ENCODE results near the gene SYT17. TPM values are rescaled to one million over a fixed set of nuclear protein-coding genes. Genes with fewer than 3 reads are reported as not detected.
"Not testable (repeated sequence)": the region's sequence is repeated elsewhere in the genome, so short reads cannot be mapped to it uniquely, and the experiment has no call there.

Gene SYT17
- total RNA-seq, 1 experiment from 2014 or later: not detected

DNA sequence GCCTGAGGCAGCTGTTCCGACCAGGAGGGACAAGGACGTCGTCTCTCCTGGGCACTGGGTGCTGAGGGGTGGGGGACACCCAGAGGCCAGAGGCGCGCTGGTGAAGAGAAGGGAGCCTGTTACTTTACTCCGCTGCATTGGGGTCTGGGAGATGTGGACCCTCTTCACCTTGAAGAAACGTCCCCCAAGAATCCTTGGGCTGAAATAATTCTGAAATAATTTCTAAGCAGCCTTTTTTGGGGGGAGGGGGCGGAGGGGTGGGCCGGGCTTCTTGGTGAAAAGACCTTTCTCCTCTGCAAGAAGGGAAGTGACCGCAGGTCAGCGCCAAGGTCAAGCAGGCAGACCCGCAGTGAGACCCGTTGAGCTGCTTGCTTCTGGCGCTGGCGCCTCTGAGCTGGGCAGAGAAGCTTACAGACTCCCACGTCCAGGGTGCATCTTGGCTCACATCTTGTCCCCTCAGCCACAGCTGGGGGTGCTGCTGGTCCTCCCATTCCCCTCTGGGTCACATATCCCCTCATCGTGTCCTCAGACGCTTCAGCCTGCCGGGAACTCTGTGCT, 1.1 kb downstream of the SYT17 start:
- in situ Hi-C loops (cut with HindIII; ENCODE audit: low sequenced_read_pairs): no loop called here
- no peak for DNase-seq (ENCODE audit: low spot score)

DNA sequence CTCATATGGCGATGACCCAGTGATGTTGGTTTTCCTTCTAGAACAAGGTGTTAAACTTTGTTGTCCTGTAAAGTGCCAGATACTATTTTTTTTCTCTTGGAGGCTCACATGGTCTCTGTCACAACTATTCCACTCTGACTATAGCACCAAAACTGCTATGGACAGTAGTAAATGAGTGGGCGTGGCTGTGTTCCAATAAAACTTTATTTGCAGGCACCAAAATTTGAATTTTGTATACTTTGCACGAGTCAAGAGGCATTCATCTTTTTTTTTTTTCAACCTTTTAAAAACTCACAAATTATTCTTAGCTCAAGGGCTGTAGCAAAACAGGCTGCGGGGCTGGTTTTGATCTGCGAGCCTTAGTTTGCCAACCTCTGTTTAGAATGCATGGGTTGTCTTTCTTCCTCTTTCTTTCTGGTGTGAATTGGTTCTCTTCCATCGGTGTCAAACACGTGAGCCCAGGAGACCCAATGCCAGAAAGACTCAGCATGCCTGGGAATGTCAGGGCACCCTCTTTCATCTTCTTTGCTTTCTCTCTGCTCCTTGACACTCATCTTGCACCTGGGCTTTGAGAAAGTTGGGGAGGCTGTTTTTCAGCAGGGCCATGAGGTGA, 2.1 kb downstream of the SYT17 start:
- in situ Hi-C loops (cut with HindIII; ENCODE audit: low sequenced_read_pairs): no loop called here

DNA sequence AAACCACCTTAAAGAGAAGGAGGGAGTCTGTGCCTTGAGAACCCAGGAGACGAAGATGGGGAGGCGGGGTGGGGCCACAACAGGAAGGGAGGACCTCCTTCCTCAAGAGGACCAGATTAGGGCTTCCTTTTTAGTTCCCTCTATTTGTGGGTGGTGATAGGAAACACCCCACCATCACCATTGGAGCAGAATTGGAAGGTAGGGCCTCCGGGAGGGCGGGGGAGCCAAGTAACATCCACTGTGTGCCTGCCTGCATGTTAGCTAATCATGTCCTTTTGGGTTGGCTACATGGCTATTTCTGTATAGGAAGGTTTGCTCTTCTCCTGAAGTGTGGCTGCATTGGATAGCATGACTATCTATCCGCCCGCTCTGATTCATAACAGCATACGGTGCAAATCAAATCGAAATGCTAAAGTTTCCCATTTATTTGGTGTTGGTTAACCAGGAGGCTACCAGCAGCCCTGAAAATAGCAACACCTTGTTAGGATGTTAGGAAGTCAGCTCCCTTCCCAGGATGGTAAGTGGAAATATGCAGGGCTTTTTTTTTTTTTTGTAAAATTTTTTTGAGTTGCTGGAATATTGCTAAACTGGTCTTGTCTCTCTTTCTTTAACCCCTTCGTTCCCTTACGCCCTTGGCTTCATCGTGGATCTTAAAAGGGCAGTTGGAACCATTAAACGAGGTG, 4.2 kb downstream of the SYT17 start:
- DNase-seq (ENCODE audit: low spot score): no peak
- in situ Hi-C loops (cut with HindIII; ENCODE audit: low sequenced_read_pairs): no loop called here

More for the DNA sequence above, 2.1 kb downstream of the SYT17 start:
- DNase-seq (ENCODE audit: low spot score): no peak

DNA sequence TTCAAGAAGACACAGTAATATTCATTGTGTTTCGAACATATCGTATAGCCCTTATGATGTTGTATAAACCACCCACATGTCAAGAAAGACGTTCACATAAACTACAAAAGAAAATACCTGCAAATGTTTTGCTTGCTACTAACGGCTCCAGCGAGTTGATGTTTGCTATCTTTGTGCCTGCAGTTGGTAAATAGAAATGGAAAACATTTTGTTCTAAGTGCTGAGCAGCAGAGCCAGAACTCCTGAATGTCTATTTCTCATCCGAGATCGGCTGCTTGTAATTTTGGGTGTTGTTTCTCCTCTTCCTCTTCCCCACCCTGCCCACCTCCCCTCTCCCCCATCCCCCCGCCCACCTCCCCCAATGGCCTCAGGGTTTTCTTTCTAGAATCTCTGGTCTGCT, 5.0 kb downstream of the SYT17 start:
- in situ Hi-C loops (cut with HindIII; ENCODE audit: low sequenced_read_pairs): no loop called here
- DNase-seq (ENCODE audit: low spot score): no peak

DNA sequence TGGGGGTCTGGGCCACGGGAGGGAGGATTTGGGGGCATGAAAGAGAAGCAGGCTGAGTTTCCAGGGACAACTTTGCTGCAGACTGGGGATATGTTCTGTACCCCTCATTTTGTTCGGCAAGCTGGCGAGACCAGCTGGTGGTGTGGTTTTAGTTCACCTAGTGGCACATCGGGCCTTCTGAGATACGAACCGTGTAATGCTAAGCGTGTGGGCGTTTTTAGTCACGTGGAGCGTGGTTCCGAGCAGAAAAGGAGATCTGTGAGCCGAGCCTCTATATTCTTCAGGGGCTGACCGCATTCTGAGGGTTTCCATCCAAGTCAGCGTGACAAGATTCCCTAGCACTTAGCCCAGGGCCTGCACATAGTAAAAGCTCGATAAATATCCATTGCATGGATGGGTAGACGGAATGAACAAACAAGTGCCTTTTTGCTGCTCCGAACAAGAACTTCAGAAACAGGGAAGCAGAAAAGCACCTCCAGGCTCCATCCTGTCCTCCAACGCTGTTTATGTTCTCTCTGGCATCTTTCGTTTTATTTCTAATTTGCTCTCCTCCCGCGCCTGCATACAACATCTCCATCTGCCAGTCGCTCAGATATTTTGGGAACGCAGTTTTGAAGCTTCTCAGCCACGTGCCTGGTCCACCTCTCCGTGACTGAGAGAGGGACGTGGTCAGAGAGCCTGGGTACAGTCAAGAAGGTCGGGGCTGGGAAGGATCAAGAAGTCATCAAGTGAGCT, 5.8 kb downstream of the SYT17 start:
- in situ Hi-C loops (cut with HindIII; ENCODE audit: low sequenced_read_pairs): no loop called here
- DNase-seq (ENCODE audit: low spot score): no peak

DNA sequence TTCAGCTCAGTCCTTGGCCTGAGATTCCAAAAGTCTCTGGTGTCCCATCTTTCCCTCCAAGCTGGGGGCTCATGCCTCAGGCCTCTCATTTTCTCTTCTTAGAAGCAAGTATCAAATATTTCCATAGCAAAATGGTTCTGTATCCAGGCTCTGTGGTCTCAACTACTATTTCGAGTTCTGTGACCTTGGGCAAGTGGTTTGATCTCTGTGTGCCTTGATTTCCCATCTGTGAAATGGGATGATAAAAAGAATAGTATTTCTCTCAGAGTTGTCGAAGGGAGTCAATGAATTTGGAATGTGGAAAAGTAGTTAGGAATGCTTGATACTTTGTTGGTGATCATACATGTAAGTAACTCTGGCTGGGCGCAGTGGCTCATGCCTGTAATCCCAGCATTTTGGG, 6.4 kb downstream of the SYT17 start:
- in situ Hi-C loops (cut with HindIII; ENCODE audit: low sequenced_read_pairs): no loop called here

DNA sequence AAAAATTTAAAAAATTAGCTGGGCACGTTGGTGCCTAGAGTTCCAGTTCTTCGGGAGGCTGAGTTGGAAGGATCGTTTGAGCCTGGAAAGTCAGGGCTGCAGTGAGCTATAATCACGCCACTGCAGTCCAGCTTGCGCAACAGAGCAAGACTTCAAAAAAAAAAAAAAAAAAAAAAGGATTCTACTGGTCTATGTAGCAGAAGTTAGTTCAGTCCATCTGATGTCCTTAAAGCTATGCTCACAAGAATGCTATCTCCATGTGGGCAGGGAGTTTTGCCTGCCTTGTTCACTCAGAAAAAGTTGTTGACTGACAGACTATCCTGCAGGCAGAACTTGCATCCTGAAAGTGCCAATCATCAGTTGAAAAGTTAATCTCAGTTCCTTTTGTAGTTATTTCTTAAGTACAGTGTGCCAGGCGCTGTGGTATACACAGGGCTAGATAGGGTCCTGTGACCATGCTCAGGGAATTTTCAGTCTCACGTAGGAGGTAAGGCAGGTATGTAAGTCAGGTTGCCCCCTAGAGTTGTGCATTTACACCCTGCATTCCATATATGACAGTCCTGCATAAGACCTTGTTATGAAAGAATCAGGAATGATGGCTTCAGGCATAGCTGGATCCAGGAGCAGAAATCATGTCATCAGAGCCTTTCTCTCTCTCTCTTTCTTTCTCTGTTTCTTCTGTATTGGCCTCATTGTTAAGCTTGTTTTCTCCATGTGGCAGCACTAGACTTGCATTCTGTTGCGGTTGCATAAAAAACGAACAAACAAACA, 7.6 kb downstream of the SYT17 start:
- in situ Hi-C loops (cut with HindIII; ENCODE audit: low sequenced_read_pairs): no loop called here
- no peak for DNase-seq (ENCODE audit: low spot score)

More for the DNA sequence above, 6.4 kb downstream of the SYT17 start:
- no peak for DNase-seq (ENCODE audit: low spot score)

DNA sequence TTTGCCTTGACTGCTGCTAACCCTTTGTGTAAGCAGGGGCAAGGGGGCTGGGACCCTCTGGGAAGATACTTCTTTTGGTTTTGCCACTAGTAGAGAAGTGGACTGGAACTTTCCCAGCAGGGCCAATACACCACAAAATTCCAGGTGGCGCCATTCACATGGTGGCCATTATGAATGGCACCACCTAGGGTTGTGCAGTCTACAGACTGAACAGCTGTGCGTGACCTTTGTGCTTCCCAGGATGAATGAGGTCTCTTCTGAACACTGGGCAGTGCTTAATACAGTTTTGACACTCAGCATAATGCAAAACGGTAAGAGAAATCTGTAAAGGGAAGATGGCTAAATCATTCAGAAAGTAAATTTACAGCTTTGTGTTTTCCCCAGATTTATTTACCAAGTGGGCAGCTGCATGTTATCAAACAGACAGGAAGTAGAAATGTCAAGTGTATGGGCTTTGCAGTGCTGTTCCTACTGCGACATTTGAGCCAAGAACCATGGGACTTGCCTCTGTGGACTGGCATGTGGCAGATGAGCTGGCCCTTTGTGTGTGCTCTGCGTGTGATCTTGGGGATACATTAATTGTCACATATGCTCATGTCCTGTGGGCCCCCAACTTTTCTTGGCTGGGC, 9.2 kb downstream of the SYT17 start:
- in situ Hi-C loops (cut with HindIII; ENCODE audit: low sequenced_read_pairs): no loop called here
- DNase-seq (ENCODE audit: low spot score): no peak

DNA sequence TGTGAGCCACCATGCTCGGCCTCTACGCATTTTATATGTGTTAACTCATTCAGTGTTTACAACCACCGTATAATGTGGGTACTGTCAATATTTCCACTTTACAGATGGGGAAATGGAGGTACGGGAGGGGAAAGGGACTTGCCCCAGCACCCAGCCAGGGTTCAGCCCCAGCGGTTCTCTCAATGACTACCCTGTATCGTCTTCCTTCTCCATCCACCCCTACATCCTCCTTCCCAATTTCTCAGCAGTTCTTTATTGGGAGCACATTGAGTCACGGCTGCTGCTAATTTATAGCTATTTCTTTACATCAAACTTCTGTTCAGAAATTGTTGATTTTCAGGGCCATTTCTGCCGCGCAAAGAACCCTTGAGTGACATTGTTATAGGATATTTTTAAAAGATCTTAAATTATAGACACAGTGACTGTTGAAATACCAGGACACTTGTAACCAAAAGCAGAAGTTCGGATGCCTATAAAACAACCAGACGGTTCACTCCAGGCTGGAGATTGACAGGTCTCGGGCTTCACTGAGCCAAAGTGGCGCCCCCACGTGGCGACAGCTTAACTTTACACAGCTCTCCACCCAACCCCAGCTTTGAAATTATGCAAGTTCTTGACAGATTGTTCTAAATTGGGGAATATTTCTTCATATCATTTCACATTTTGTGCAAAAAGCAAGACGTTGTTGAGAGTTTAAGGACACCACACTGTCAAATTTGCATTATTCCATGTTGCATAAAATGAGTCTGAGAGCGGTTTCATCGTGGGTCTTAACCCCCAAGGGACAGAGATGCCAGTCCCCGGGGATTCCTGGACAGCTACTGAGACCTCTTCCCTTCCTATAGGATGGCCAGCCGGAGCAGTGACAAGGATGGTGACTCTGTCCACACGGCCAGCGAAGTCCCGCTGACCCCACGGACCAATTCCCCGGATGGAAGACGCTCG, 11.8 kb downstream of the SYT17 start:
- DNase-seq (ENCODE audit: low spot score): peak; percentile 12
- in situ Hi-C loops (cut with HindIII; ENCODE audit: low sequenced_read_pairs): no loop called here

DNA sequence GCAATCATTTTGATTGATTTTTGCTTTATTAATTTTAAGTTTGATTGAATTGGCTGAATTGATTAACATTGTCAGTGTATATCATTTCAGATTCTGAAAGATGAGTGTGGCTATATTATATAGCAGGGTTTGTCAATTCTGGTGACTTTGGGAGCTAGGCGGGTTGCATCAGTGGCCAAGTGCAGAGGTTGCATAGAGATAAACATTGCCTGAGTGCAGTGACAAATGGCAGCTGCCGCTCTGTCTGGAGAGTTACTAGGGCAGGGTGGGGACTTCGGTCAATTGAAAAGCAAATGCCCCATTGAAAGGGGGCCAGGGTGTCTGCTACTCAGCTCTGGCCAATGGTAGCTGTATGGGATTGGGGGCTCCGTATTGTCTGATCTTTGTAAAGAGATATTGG, 12.7 kb downstream of the SYT17 start:
- DNase-seq (ENCODE audit: low spot score): no peak
- in situ Hi-C loops (cut with HindIII; ENCODE audit: low sequenced_read_pairs): no loop called here

DNA sequence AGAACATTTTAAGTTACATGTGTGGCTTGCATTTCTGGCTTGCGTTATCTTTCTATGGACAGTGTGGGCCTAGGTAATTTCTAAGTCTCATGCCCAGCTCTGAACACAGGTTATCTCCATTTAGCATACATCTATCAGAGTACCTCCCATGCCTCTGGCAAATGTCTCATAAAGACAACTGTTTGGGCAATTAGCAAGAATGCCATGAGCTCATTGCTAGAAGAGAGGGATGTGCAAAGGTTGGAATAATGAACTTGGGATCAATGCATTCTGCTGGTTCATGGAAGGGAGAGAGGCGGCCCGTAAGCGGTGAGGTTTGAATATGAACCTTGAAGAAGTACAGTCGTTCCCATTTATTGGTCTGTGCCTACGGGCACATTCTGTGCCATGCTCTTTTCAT, 14.4 kb downstream of the SYT17 start:
- DNase-seq (ENCODE audit: low spot score): no peak
- in situ Hi-C loops (cut with HindIII; ENCODE audit: low sequenced_read_pairs): no loop called here

DNA sequence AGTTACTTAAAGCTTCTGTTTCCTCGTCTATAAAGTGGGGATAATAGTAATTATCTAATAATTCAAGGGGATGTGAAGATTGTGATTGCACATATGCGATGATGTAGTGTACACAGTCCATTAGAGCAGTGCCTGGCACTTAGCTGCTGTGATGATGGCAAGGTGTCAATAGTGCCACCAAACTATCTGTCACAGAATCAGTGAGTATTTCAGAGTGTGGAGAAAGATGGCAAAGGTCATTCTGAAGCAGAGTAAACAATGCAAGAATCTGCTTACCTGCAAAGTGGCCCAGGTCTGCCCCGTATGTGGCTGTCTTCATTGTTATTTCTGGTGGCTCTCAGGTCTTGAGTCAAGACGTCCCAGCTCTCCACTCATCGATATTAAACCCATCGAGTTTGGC, 15.1 kb downstream of the SYT17 start:
- DNase-seq (ENCODE audit: low spot score): no peak
- in situ Hi-C loops (cut with HindIII; ENCODE audit: low sequenced_read_pairs): no loop called here

DNA sequence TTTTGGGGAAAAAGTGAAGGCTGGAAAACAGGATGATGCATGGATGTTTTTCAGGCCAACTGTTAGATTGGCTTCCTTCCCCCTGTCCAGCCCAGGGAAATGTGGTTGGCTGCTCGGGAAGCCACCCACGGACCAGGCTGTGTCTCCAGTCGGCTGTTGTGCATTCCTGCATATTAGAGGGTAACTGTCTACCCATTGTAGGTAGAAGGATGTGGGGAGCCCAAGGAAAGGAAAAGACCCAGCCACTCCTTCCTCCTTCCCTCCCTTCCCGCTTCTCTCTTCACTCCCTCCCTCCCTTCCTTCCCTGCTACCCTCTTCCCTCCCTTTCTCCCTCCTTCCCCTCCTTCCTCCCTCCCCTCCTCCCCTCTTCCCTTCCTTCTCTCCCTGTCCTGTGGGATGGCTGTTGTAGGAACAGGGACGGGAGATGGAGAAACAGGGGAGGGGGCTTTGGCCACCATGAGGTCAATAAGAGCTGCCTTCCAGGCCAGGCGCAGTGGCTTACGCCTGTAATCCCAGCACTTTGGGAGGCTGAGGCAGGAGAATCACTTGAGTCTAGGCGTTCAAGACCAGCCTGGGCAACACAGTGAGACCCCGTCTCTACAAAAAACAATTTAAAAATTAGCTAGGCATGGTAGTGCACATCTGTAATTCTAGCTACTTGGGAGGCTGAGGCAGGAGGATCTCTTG, 16.9 kb downstream of the SYT17 start:
- in situ Hi-C loops (cut with HindIII; ENCODE audit: low sequenced_read_pairs): no loop called here
- no peak for DNase-seq (ENCODE audit: low spot score)

DNA sequence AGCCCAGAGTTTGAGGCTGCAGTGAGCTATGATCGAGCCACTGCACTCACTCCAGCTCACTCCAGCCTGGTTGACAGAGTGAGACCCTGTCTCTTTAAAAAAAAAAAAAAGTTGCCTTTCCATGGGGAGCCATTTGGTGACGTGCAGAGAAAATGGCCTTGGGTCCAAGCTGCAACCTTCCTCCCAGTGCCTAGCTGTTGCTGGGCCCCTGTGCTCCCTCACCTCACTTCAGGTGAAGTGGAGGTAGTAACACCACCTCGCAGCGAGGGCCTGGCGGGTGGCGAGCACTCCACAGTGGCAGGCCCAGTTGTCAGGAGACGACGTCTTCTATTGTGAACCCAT, 17.4 kb downstream of the SYT17 start:
- in situ Hi-C loops (cut with HindIII; ENCODE audit: low sequenced_read_pairs): no loop called here

DNA sequence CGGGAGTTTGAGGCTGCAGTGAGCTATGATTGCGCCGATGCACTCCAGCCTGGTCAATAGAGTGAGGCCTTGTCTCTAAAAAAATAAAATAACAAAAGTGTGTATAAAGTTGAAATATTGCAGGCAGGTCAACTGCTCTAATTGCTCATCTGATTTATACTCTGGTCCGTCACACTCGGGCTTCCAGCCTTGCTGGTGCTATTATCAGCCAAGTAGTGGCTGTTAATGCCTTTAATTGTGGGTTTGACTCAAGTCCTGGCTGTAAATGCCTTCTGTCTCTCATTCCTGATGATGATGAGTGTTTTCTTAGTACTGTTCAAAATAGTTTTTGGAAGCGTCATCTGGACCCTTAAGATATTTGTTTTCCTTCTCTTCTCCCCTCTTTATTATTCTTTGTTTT, 18.4 kb downstream of the SYT17 start:
- DNase-seq (ENCODE audit: low spot score): no peak
- in situ Hi-C loops (cut with HindIII; ENCODE audit: low sequenced_read_pairs): no loop called here

More for the DNA sequence above, 17.4 kb downstream of the SYT17 start:
- no peak for DNase-seq (ENCODE audit: low spot score)

DNA sequence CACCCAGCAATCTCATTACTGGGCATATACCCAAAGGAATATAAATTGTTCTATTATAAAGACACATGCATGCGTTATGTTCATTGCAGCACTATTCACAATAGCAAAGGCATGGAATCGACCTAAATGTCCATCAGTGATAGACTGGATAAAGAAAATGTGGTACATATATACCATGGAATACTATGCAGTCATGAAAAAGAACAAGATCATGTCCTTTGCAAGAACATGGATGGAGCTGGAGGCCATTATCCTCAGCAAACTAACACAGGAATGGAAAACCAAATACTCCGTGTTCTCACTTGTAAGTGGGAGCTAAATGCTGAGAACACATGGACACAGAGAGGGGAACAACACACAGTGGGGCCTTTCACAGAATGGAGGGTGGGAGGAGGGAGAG, 19.9 kb downstream of the SYT17 start:
- in situ Hi-C loops (cut with HindIII; ENCODE audit: low sequenced_read_pairs); DNase-seq (ENCODE audit: low spot score): not testable (repeated sequence)

DNA sequence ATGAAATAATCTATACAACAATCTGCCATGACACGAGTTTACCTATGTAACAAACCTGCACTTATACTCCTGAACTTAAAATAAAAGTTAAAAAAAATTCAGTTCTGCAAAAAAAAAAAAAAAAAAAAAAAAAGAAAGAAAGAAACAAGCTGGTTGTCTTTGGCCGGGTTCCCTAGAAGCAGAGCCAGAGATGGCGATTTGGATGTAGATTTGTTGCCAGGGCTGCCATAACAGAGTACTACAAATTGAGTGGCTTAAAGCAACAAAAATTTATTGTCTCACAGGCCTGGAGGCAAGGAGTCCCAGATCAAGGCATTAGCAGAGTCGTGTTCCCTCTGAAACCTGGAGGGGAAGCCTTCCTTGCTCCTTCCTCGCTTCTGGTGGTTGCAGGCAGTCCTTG, 20.4 kb downstream of the SYT17 start:
- DNase-seq (ENCODE audit: low spot score): no peak
- in situ Hi-C loops (cut with HindIII; ENCODE audit: low sequenced_read_pairs): no loop called here

DNA sequence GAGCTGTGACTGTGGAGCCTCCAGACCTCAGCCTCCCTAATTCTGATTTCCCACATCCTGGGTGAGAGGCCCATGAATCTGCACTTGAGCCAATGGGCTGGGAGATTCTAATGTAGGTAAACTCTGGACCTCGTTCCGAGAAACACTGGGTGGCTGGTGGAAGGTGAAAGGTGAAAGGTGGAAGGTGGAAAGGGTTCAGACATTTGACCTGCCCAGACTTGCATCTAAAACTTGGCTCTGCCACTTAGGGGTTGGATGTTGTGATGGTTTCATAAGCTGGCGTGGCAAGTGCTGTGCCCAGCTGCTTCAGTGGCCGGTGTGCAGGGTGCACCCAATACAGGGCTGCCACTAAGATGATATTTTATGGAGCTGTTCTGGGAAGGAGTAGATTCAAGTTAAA, 24.8 kb downstream of the SYT17 start:
- in situ Hi-C loops (cut with HindIII; ENCODE audit: low sequenced_read_pairs): no loop called here

More for the DNA sequence above, 24.8 kb downstream of the SYT17 start:
- DNase-seq (ENCODE audit: low spot score): no peak

Measured in G401 (cell line).